GM04504 (cell line): ENCODE data around the gene SF3B6.

Source experiments
- DNase-seq: peaks from one replicate; pipeline ENCODE4 v3.0.0-alpha.2; 2012; ENCODE audit warnings: low read depth

Gene SF3B6

DNA sequence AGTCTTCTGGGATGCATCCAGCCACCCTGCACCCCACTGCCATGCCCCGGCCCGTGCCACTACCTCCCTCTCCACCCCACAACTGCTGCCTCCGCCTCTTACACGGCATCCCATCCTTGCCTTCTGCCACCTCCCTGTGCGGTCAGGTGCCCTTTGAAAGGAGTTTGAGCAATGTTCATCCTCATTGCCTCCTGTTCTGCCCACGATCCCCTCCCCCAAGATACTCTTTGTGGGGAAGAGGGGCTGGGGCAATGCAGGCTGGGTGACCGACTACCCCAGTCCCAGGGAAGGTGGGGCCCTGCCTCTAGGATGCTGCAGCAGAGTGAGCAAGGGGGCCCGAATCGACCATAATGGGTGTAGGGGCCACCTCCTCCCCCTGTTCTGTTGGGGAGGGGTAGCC lies 57.9 kb downstream of the SF3B6 start:
- no peak for DNase-seq

DNA sequence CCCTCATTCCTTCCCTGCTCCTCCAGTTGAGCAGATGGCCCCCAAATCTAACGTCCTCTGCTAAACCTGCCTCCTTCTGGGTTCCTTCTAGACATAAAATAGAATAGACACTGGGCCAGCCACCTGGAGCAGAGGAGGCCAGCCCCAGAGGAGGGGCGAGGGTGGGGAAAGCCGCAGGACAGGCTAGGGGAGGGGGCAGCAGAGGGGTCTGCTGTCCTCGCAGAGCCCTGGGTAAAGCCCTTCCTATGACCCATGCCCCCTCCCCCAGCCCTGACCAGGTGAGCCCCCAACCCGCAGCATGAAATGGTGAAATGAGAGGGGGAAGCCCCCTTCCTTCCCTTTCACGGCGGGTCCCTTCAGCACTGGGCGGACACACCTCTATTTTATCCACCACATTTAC lies 58.4 kb downstream of the SF3B6 start:
- DNase-seq, result no peak
